Nephron progenitor cell (in vitro differentiated cells): Measurements from ENCODE around the gene USP7.

Source experiments
- DNase-seq: peaks from one replicate; pipeline ENCODE4 v3.0.0; 2021
- H3K27ac Mint-ChIP-seq: 2 replicates; pipeline ENCODE4 v1.8.0; 2021; ENCODE audit warnings: mild to moderate bottlenecking, moderate library complexity, mixed read lengths
- H3K27me3 Mint-ChIP-seq: 2 replicates; pipeline ENCODE4 v1.8.0; 2021; ENCODE audit warnings: mild to moderate bottlenecking, low read depth, mixed read lengths; ENCODE audit not compliant: poor library complexity
- H3K36me3 Mint-ChIP-seq: 2 replicates; pipeline ENCODE4 v1.8.0; 2021; ENCODE audit warnings: low read depth, mixed read lengths
- H3K4me1 Mint-ChIP-seq: 2 replicates; pipeline ENCODE4 v1.8.0; 2021; ENCODE audit warnings: mixed read lengths
- H3K4me3 Mint-ChIP-seq: 2 replicates; pipeline ENCODE4 v1.8.0; 2021; ENCODE audit warnings: mild to moderate bottlenecking, moderate library complexity, mixed read lengths
- H3K9me3 Mint-ChIP-seq: 2 replicates; pipeline ENCODE4 v1.8.0; 2021; ENCODE audit warnings: mild to moderate bottlenecking, moderate library complexity, mixed read lengths
- TF ChIP-seq, protein P1 (sequence below): fragments of 200-600 bp; sonication (generic); IDR thresholded peaks from 2 replicates; pipeline ENCODE4 v1.5.0; 2021; ENCODE audit warnings: antibody characterized with exemption

USP7 gene

DNA sequence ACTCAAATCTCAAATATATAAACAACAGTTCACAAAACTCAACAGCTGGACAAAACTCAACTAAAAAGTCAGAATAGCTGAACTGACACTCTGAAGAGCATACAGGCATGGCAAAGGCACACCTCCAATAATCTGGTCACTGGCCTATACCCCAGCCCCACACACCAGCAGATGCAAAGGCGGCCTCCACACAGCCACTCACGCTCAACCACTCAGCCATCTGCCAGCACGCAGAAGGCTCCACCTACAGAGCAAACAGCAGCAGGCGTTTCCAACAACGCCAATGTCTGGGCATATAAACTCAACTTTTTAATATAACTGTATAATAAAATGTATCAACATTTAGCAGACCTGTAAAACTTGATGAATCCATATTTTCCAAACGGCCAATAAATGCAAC, 17.2 kb downstream of the USP7 start:
- Mint-ChIP-seq H3K36me3 (peaks cover 7% of the 10 kb centered on the region), H3K9me3 (no peaks in the 10 kb centered on the region), H3K4me3 (no peak overlapping the region), H3K27ac (no peak overlapping the region), H3K27me3 (no peaks in the 10 kb centered on the region), H3K4me1 (peaks cover 73% of the 10 kb centered on the region)
- no peak for DNase-seq
- TF ChIP-seq, protein P1, sequence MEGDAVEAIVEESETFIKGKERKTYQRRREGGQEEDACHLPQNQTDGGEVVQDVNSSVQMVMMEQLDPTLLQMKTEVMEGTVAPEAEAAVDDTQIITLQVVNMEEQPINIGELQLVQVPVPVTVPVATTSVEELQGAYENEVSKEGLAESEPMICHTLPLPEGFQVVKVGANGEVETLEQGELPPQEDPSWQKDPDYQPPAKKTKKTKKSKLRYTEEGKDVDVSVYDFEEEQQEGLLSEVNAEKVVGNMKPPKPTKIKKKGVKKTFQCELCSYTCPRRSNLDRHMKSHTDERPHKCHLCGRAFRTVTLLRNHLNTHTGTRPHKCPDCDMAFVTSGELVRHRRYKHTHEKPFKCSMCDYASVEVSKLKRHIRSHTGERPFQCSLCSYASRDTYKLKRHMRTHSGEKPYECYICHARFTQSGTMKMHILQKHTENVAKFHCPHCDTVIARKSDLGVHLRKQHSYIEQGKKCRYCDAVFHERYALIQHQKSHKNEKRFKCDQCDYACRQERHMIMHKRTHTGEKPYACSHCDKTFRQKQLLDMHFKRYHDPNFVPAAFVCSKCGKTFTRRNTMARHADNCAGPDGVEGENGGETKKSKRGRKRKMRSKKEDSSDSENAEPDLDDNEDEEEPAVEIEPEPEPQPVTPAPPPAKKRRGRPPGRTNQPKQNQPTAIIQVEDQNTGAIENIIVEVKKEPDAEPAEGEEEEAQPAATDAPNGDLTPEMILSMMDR = no peak

DNA sequence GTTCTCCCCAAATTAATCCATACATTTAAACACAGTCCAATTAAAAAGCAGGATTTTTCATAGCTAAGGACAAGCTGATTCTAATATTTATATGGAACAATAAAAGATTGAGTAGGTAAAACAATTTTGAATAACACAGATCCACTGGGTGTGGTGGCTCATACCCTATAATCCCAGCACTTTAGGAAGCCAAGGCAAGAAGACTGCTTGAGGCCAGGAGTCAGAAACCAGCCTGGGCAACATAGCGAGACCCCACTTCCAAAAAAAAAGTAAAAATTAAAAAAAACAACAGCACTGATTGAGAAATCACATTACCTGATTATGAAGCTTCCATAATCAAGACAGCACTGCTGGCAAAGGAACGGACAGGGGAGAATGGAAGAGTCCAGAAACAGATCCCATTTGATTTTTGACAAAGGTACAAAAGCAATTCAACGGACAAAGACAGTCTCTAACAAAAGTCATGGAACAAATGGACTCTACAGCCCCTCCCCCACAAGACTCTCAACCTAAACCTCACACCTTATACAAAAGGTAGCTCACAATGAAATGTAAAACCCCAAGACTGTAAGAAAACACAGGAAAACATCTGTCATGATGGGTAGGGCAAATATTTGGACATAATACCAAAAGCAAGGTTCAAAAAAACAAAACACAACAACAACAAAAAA, 17.9 kb downstream of the USP7 start:
- no peak for DNase-seq
- Mint-ChIP-seq H3K36me3 (peaks cover 12% of the 10 kb centered on the region), H3K27ac (peak overlapping the region; percentile 42), H3K9me3 (no peaks in the 10 kb centered on the region), H3K4me3 (no peak overlapping the region), H3K4me1 (peaks cover 65% of the 10 kb centered on the region), H3K27me3 (no peaks in the 10 kb centered on the region)
- TF ChIP-seq, protein P1 = no peak

DNA sequence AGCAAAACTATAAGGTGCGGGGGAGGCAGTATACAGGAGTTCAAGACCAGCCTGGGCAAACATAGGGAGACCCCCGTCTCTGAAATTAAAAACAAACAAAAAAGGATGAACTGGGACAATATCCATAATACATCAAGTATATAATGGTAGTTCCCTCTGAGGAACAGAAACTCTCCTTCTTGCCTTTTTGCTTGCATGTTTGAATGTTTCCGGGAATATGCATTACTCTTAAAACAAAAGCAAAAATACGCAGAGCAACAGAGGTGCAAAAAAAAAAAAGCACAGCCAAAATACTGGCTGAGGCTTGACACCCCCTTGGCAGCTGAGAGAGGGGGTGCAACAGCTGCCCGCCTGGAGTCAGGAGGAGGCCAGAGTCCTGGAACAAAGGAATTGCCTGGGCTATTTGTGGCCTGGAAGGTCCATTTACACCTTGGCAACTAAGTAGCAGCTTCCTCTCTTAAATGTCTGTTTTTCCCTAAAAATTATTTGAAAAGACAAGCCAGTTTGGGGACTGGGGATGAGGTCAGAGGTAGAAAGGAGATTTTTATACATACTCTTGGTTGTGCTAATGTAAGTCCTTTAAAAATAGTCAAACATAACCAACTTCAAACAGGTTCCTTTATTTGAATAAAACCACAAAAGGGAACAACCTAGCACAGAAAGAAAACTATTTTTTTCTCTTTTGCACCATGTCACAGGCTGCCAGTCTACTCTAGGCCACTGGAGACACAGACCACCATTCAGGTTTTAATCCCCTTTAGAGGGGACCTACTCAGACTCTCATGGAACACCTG, 19.5 kb downstream of the USP7 start:
- peaks cover 52% of the 10 kb centered on the region for H3K4me1 Mint-ChIP-seq
- no peak for DNase-seq
- TF ChIP-seq, protein P1 = no peak
- peak overlapping the region; percentile 78 for H3K27ac Mint-ChIP-seq
- H3K36me3 Mint-ChIP-seq = peaks cover 12% of the 10 kb centered on the region
- no peak overlapping the region for H3K4me3 Mint-ChIP-seq
- no peaks in the 10 kb centered on the region for H3K9me3 Mint-ChIP-seq
- H3K27me3 Mint-ChIP-seq = no peaks in the 10 kb centered on the region

DNA sequence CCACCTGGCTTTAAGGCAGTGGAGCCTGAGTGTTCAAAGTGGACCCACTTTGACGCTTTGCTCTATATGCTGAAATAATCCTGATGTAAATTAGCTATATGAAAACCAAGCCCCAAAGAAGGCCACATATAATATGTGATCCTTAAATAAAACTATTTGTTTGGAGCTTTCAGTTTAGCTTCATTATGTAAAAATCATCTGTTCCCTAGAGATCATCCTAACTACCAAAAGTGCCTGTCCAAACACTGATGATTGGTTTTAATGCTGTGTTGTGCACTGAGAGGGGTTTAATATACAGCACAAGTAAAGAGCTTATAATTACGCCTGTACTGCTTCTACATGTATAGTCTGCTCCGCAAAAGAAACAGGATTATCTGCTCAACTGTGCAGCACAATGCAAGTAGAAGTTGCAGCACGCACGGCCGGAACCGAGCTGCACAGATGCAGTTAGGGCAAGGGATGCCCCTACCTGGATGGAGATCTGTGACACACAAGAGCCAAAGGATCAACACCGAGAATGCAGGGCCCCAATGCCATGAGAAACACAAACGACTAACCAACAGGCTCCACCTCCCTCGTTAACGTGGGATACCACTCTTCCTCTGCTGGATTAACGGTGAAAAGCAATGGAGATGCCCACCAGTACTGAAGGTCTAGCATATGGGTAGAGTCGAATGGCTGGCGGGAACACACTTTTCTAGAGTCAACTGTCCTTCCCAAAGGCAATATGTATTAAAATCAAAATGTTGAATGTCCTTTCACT, 20.5 kb downstream of the USP7 start:
- Mint-ChIP-seq H3K36me3 (peaks cover 12% of the 10 kb centered on the region), H3K27ac (no peak overlapping the region), H3K27me3 (no peaks in the 10 kb centered on the region), H3K9me3 (no peaks in the 10 kb centered on the region), H3K4me1 (peaks cover 48% of the 10 kb centered on the region), H3K4me3 (no peak overlapping the region)
- no peak for DNase-seq
- TF ChIP-seq, protein P1 = no peak

- H3K27ac Mint-ChIP-seq = peak overlapping the region; percentile 80
- H3K4me1 Mint-ChIP-seq = peaks cover 38% of the 10 kb centered on the region
- H3K36me3 Mint-ChIP-seq = peaks cover 12% of the 10 kb centered on the region
- DNase-seq = no peak
- no peaks in the 10 kb centered on the region for H3K27me3 Mint-ChIP-seq
- H3K4me3 Mint-ChIP-seq = no peak overlapping the region
- H3K9me3 Mint-ChIP-seq = no peaks in the 10 kb centered on the region
- TF ChIP-seq, protein P1 = no peak
These were observed 21.9 kb downstream of the USP7 start for GRCh38 chr16:8941718-8942344.
